ENCODE measurements around the gene WDR59.

Gene WDR59

DNA sequence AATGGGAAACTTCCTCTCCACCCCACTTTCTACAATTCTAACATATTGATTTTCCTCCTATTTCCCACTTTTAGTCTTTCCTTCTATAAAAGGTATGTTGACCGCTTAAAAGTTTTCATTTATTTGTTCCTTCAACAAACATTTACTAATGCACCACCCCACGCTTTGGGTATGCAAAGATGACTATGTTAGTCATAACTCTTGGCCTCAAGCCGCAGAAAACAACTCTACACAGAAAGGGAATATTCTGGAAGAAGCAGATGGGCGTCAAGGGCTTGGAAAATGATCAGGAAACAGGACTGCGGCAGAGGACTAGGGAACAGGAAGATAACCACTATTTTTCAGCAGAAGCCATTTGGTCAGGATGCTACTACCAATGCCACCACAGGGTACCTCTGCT lies 153.5 kb downstream of the WDR59 start:
- DNase-seq: no peak
- TF ChIP-seq, protein P1, sequence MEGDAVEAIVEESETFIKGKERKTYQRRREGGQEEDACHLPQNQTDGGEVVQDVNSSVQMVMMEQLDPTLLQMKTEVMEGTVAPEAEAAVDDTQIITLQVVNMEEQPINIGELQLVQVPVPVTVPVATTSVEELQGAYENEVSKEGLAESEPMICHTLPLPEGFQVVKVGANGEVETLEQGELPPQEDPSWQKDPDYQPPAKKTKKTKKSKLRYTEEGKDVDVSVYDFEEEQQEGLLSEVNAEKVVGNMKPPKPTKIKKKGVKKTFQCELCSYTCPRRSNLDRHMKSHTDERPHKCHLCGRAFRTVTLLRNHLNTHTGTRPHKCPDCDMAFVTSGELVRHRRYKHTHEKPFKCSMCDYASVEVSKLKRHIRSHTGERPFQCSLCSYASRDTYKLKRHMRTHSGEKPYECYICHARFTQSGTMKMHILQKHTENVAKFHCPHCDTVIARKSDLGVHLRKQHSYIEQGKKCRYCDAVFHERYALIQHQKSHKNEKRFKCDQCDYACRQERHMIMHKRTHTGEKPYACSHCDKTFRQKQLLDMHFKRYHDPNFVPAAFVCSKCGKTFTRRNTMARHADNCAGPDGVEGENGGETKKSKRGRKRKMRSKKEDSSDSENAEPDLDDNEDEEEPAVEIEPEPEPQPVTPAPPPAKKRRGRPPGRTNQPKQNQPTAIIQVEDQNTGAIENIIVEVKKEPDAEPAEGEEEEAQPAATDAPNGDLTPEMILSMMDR (IDR thresholded peaks at IDR 0.05; ENCODE audit: low read depth, low read length, missing control alignments): no peak
- Histone ChIP-seq H3K4me3 (ENCODE audit: low read depth, low read length) (no peak overlapping the region), H3K27ac (no peak overlapping the region), H3K36me3 (replicated peaks) (no peaks in the 10 kb centered on the region), H3K27me3 (replicated peaks) (no peaks in the 10 kb centered on the region)
- in situ Hi-C loops (cut with HindIII; ENCODE audit: low pct_ligation_motif_present, low sequenced_read_pairs): no loop called here

DNA sequence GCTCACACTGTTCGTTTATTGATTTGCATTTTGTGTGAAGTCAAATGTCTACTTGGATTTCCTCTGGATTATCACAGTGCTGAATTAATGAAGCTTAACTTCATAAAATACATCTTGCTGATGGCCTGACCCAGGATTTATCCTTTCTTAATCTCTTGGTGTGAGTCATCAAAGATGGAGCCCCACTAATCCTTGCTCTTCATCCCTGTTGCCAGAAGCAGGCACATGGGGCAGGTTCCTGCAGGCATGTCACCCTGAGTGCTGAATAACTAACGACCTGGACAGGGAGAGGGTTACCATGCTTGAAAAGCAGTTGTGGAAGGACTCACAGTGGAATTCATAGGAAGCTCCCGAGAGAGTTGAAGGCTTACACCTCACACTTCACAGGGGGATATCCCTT lies 154.3 kb downstream of the WDR59 start:
- no peaks in the 10 kb centered on the region for H3K27me3 ChIP-seq (replicated peaks)
- no peak overlapping the region for H3K4me3 ChIP-seq (ENCODE audit: low read depth, low read length)
- no peak for DNase-seq
- in situ Hi-C loops (cut with HindIII; ENCODE audit: low pct_ligation_motif_present, low sequenced_read_pairs): no loop called here
- TF ChIP-seq, protein P1 (IDR thresholded peaks at IDR 0.05; ENCODE audit: low read depth, low read length, missing control alignments): no peak
- no peaks in the 10 kb centered on the region for H3K36me3 ChIP-seq (replicated peaks)
- H3K27ac ChIP-seq: no peak overlapping the region

DNA sequence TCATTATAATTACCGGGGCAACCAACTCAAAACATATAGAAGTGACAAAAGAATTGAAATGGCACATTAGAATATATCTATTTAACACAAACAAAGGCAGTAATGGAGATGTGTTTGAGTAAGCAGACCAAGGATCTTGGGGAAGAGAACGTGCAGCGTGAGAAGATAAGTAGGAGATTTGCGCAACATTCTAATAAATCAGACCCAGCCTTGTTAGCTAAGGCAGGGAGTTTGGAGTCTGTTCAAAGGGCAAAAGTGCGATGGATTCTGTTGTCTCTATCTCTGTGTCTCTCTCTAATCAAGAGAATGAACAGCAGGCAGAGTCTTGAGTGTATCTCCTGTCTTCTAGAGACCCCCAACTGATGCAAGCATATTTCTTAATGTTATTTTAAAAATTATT lies 155.3 kb downstream of the WDR59 start:
- Histone ChIP-seq H3K4me3 (ENCODE audit: low read depth, low read length) (no peak overlapping the region), H3K27me3 (replicated peaks) (no peaks in the 10 kb centered on the region), H3K36me3 (replicated peaks) (no peaks in the 10 kb centered on the region), H3K27ac (no peak overlapping the region)
- TF ChIP-seq, protein P1 (IDR thresholded peaks at IDR 0.05; ENCODE audit: low read depth, low read length, missing control alignments): no peak
- in situ Hi-C loops (cut with HindIII; ENCODE audit: low pct_ligation_motif_present, low sequenced_read_pairs): no loop called here
- no peak for DNase-seq

DNA sequence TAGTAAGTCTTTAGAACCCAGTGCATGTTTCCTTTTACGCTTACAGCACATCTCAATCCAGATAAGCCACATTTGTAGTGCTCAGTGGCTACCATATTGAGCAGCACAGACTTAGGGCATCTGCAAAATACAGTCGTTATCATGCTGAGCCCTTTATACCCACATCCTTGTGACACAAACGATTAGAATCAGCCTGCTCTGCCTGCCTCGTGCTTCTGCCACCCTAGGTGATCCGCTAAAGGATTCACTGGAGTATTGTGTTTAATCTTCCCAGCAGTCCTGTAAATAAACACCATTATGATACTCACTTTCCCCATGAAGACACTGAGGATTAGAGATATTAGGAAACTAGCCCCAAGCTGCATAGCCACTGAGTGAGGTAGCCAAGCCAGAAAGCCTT lies 159.0 kb downstream of the WDR59 start:
- in situ Hi-C loops (cut with HindIII; ENCODE audit: low pct_ligation_motif_present, low sequenced_read_pairs): no loop called here
- no peak overlapping the region for H3K4me3 ChIP-seq (ENCODE audit: low read depth, low read length)
- no peaks in the 10 kb centered on the region for H3K27me3 ChIP-seq (replicated peaks)

DNA sequence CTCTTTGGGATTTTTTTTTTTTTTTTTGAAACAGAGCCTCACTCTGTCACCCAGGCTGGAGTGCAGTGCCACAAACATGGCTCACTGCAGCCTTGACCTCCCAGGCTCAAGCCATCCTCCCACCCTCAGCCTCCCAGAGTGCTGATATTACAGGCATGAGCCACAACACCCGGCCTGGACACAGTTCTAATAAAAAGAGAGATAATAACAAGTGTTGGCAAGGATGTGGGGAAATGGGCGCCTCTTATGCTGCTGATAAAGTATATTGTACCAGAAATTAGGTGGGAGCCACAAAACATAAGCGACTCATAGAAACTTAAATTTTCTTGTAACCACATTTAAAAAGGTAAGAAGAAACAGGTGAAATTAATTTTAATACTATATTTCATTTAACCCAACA lies 159.9 kb downstream of the WDR59 start:
- DNase-seq: no peak
- Histone ChIP-seq H3K27me3 (replicated peaks) (no peaks in the 10 kb centered on the region), H3K4me3 (ENCODE audit: low read depth, low read length) (no peak overlapping the region), H3K36me3 (replicated peaks) (no peaks in the 10 kb centered on the region), H3K27ac (no peak overlapping the region)
- in situ Hi-C loops (cut with HindIII; ENCODE audit: low pct_ligation_motif_present, low sequenced_read_pairs): no loop called here
- TF ChIP-seq, protein P1 (IDR thresholded peaks at IDR 0.05; ENCODE audit: low read depth, low read length, missing control alignments): no peak

More for the DNA sequence above, 159.0 kb downstream of the WDR59 start:
- TF ChIP-seq, protein P1 (IDR thresholded peaks at IDR 0.05; ENCODE audit: low read depth, low read length, missing control alignments): no peak
- no peaks in the 10 kb centered on the region for H3K36me3 ChIP-seq (replicated peaks)
- no peak for DNase-seq
- no peak overlapping the region for H3K27ac ChIP-seq

Measured in brain microvascular endothelial cell (primary cell).